Stimulated activated naive CD4-positive, alpha-beta T cell (primary cell): ENCODE results near the gene TIGD3.
"Not testable (repeated sequence)": the region's sequence is repeated elsewhere in the genome, so short reads cannot be mapped to it uniquely, and the experiment has no call there.

Experiments used
- DNase-seq, 6 experiments: peaks; one replicate each; lab custom pipeline; 2025; lab: John Stamatoyannopoulos, UW

Gene TIGD3

GRCh38 chr11:65325435-65325834 is 29.1 kb upstream of the TIGD3 start:
- no peak for DNase-seq

GRCh38 chr11:65327021-65327420 is 27.5 kb upstream of the TIGD3 start:
- no peak for DNase-seq

DNA sequence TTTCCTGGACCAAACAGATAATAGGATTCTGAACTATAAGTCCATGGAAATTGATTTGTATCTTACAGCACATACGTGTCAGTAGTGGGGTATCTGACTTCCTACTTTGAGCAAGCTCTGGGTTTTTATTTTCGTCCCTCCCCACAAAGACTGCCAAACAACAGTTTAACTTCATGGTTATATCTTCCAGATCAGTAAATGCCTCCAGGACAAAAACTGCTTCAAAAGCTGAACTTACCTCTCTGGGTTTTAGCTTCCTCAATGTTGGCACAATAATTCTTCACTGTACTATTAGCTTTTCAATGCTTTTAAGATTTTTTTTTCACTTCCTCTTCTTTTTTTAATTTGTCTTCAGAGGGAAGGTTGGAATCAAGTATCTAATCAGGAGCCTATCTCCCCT is 25.1 kb upstream of the TIGD3 start:
- no peak for DNase-seq

DNA sequence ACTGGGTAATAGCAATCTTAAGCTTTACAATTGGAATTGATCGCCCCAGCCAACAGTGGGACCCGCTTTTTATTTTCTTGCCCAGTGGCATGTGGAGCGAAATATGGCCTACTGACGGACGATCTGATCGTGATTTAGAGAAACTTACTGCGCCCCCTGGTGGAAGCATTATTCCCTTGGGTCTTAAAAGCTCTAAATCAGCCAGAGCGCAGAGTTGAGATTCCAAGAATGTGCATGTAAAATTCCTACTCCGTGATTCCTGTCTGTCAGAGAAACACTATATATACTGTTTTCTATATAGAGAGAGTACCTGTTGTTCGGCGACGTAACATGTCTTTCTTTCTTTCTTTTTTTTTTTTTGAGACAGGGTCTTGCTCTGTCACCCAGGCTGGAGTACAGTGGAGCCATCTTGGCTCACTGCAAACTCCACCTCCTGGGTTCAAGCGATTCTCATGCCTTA is 24.6 kb upstream of the TIGD3 start:
- DNase-seq, result peak; percentile 51 to 84 (median 76)

- DNase-seq, result no peak
Observed at GRCh38 chr11:65330544-65330943, 24.0 kb upstream of the TIGD3 start.

GRCh38 chr11:65332591-65332990 is 22.0 kb upstream of the TIGD3 start:
- DNase-seq, result not testable (repeated sequence)

DNA sequence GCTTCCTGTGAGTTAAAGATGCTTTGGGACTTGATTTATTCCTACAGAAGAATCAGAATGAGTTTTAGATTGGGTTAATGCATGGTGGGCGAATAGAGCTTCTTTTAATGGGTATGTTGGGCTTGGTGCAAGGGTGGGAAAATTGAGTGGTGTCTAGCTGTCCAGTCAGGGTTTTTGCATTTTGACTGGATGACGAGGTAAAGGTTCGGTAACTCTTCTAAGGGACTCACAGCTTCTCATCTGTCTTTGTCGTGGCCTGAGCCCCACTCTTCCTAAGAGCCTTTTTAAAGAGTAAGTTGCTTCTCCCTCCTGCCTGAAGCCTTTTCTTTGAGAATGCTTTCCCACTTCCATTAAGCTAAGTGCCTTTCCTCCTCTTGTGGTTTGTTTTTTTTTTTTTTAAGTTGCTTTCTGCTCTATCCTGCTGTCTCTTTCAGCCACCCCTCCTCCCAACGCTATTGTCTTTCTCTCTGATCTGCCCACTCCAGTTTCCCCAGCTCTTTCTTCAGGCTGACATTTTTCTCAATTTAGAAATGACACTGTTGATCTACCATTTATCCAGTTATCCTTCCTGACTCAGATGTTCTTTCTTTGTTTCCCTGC is 19.8 kb upstream of the TIGD3 start:
- no peak for DNase-seq

GRCh38 chr11:65338676-65339075 is 15.9 kb upstream of the TIGD3 start:
- no peak for DNase-seq

GRCh38 chr11:65340226-65340625 is 14.3 kb upstream of the TIGD3 start:
- DNase-seq, result no peak

- no peak for DNase-seq
Observed at GRCh38 chr11:65341856-65342255, 12.7 kb upstream of the TIGD3 start.

DNA sequence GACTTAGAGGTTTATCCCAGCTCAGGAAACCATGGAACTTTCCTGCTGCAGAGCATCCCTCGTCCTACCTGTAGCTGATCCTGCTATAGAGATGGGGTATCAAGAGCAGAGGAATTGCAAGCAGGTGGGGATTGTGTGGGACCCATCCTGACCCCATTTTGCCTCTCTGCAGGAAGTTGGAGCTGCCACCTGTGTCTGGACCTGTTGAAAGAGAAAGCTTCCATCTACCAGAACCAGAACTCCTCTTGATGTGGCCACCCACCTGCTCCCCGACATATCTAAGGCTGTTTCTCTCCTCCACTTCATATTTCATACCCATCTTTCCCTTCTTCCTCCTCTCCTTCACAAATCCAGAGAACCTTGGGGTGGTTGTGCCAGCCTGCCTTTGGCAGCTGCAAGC is 3.0 kb upstream of the TIGD3 start:
- no peak for DNase-seq

- no peak for DNase-seq
Observed at GRCh38 chr11:65352783-65353182, 1.8 kb upstream of the TIGD3 start.

GRCh38 chr11:65353376-65353775 is 1.2 kb upstream of the TIGD3 start:
- no peak for DNase-seq

- no peak for DNase-seq
Observed at GRCh38 chr11:65353900-65354264, 669 bp upstream of the TIGD3 start.

- peak; percentile 37 to 74 (median 53) for DNase-seq
Observed at GRCh38 chr11:65355013-65355775, 643 bp downstream of the TIGD3 start.

DNA sequence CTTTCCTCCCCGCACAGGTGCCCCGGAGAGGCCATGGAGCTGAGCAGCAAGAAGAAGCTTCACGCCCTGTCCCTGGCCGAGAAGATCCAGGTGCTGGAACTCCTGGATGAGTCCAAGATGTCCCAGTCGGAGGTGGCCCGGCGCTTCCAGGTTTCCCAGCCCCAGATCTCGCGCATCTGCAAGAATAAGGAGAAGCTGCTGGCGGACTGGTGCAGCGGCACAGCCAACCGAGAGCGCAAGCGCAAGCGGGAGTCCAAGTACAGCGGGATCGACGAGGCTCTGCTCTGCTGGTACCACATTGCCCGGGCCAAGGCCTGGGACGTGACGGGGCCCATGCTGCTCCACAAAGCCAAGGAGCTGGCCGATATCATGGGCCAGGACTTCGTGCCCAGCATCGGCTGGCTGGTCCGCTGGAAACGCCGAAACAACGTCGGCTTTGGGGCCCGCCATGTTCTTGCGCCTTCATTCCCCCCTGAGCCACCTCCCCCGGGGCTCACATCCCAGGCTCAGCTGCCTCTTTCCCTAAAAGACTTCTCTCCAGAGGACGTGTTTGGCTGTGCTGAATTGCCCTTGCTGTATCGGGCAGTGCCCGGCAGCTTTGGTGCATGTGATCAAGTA is 1.3 kb downstream of the TIGD3 start:
- no peak for DNase-seq

DNA sequence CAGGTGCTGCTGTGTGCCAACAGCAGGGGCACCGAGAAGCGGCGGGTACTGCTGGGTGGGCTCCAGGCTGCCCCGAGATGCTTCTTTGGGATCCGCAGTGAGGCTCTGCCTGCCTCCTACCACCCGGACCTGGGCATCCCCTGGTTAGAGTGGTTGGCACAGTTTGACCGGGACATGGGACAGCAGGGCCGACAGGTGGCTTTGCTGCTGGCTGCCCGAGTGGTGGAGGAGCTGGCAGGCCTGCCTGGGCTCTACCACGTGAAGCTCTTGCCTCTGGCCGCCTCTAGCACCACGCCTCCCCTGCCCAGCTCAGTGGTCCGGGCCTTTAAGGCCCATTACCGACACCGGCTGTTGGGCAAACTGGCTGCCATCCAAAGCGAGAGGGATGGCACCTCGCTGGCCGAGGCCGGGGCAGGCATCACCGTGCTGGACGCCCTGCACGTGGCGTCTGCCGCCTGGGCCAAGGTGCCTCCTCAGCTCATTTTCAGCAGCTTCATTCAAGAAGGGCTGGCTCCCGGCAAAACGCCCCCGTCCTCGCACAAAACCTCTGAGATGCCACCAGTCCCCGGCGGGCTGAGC is 1.9 kb downstream of the TIGD3 start:
- no peak for DNase-seq

DNA sequence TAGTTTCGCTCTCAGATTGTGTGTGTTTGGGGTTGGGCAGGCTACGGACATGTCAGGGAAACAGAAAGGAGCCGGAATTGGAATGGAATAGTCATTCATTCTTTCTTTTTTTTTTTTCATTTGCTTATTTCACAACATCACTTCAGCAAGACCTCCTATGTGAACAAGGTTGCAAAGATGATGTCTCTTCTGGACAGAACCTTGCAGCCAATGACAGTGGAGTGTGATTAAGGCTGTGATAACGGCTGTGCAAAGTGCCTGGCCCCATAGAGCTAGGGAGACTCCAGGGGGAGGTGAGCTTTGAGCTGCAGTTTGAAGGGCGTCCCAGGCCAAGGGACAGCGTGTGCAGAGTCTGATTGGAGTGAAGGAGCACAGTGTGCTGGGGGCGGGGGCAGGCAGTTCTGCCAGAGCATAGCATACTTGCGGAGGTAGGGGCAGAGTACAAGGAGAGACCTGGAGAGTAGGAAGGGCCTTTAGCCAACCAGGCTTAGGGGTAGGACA is 3.4 kb downstream of the TIGD3 start:
- no peak for DNase-seq

GRCh38 chr11:65362320-65362931 is 7.9 kb downstream of the TIGD3 start:
- DNase-seq, result no peak

GRCh38 chr11:65362966-65363365 is 8.4 kb downstream of the TIGD3 start:
- DNase-seq, result no peak

DNA sequence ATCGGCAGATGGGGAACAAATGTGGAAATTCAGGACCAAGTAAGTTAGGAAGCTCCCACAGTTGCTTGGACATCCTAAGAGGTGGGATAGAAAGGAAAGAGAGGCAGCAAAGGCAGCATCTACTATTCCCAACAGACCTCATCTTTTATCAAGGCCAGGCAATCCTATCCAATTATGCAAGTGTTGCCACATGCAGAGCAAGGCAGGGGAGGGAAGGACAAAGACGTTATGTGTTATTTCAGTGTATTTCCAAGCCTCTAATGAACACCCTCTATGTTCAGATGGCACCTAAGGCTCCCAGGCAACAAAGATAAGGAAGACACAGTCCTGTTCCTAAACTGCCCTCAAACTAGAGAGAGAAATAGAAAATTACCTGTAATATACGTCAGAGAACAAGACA is 9.2 kb downstream of the TIGD3 start:
- no peak for DNase-seq

DNA sequence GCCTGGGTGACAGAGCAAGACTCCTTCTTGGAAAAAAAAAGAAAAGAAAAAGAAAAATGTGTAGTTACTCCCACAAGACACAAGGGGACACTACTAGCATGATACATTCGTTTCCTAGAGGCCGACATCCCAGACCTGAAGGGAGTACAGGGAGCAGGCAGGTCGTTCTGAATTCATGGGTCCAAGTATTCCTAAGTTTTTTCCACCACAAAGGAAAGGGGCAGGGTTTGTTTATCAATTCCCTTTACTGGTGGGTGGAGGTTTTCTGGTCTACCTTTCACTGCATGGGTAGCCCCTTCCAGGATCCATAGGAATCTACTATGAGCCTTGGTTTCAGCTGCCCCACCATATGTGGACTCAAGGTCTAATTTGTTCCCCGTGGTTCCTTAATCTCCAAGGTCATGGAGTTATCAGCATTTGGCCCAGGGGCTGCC is 11.8 kb downstream of the TIGD3 start:
- DNase-seq, result peak in 5 of 6 experiments; percentile 27 to 61 (median 35)
